ENCODE measurements around the gene OR2AK2. TPM values are rescaled to one million over a fixed set of nuclear protein-coding genes. Genes with fewer than 3 reads are reported as not detected.
A peak's percentile ranks its signal among the peaks of the same experiment; 100 is the strongest.
"Not testable (repeated sequence)": the region's sequence is repeated elsewhere in the genome, so short reads cannot be mapped to it uniquely, and the experiment has no call there.

Gene OR2AK2
- not detected for total RNA-seq
- long read RNA-seq = 0 reads

- intact Hi-C loops (cut with DNase I) = no loop called here
These were observed at the start of gene OR2AK2 for GRCh38 chr1:247964933-247965332. OR2AK2 (plus strand) TSS chr1:247965233; CDS start chr1:247965377, 144 bp downstream.

GRCh38 chr1:247919952-247920351 lies 45.1 kb upstream of the OR2AK2 start, which contains the start of gene OR2T8:
OR2T8 (plus strand) TSS chr1:247920252; CDS start chr1:247921018, 766 bp downstream.
- DNase-seq (ENCODE audit: low spot score) = no peak
- intact Hi-C loops (cut with DNase I) = no loop called here

More at GRCh38 chr1:247964933-247965332, at the start of gene OR2AK2:
- DNase-seq (ENCODE audit: low spot score) = no peak

GRCh38 chr1:247923941-247924340 lies 41.1 kb upstream of the OR2AK2 start:
- no peak for DNase-seq (ENCODE audit: low spot score)
- intact Hi-C loops (cut with DNase I) = no loop called here

GRCh38 chr1:247924868-247925267 lies 40.2 kb upstream of the OR2AK2 start, which contains the start of gene OR2AJ1:
OR2AJ1 (plus strand) TSS chr1:247924889; CDS start chr1:247933769, 8,880 bp downstream.
- intact Hi-C loops (cut with DNase I) = no loop called here
- DNase-seq (ENCODE audit: low spot score) = no peak

- intact Hi-C loops (cut with DNase I) = no loop called here
- no peak for DNase-seq (ENCODE audit: low spot score)
These were observed 31.0 kb upstream of the OR2AK2 start for GRCh38 chr1:247933989-247934388.

- DNase-seq (ENCODE audit: low spot score) = no peak
- intact Hi-C loops (cut with DNase I) = no loop called here
These were observed 29.3 kb upstream of the OR2AK2 start for GRCh38 chr1:247935781-247936180.

- intact Hi-C loops (cut with DNase I) = no loop called here
- DNase-seq (ENCODE audit: low spot score) = no peak
These were observed 28.6 kb upstream of the OR2AK2 start for GRCh38 chr1:247936415-247936814.

GRCh38 chr1:247936965-247937734 lies 27.9 kb upstream of the OR2AK2 start:
- DNase-seq (ENCODE audit: low spot score) = peak; percentile 78
- intact Hi-C loops (cut with DNase I) = not testable (repeated sequence)

GRCh38 chr1:247942624-247943023 lies 22.4 kb upstream of the OR2AK2 start:
- no peak for DNase-seq (ENCODE audit: low spot score)
- intact Hi-C loops (cut with DNase I) = no loop called here

GRCh38 chr1:247948558-247948957 lies 16.5 kb upstream of the OR2AK2 start, which contains the start of gene OR2L8:
OR2L8 (plus strand) TSS chr1:247948858; CDS start chr1:247948858, 0 bp downstream.
- DNase-seq (ENCODE audit: low spot score) = no peak
- intact Hi-C loops (cut with DNase I) = no loop called here

GRCh38 chr1:247953408-247953807 lies 11.6 kb upstream of the OR2AK2 start:
- intact Hi-C loops (cut with DNase I) = no loop called here
- no peak for DNase-seq (ENCODE audit: low spot score)

GRCh38 chr1:247961791-247962190 lies 3.2 kb upstream of the OR2AK2 start:
- intact Hi-C loops (cut with DNase I) = no loop called here
- DNase-seq (ENCODE audit: low spot score) = no peak

GRCh38 chr1:247962911-247963588 lies 2.0 kb upstream of the OR2AK2 start:
- DNase-seq (ENCODE audit: low spot score) = no peak
- intact Hi-C loops (cut with DNase I) = no loop called here

GRCh38 chr1:247966532-247967204 lies 1.6 kb downstream of the OR2AK2 start:
- intact Hi-C loops (cut with DNase I) = no loop called here
- no peak for DNase-seq (ENCODE audit: low spot score)

- intact Hi-C loops (cut with DNase I) = no loop called here
- DNase-seq (ENCODE audit: low spot score) = no peak
These were observed 28.0 kb downstream of the OR2AK2 start for GRCh38 chr1:247992986-247993385.

- intact Hi-C loops (cut with DNase I) = no loop called here
- no peak for DNase-seq (ENCODE audit: low spot score)
These were observed 33.8 kb downstream of the OR2AK2 start for GRCh38 chr1:247998811-247999210.

GRCh38 chr1:248000169-248000568 lies 35.1 kb downstream of the OR2AK2 start:
- no peak for DNase-seq (ENCODE audit: low spot score)
- intact Hi-C loops (cut with DNase I) = no loop called here

GRCh38 chr1:248007778-248008177 lies 42.7 kb downstream of the OR2AK2 start:
- no peak for DNase-seq (ENCODE audit: low spot score)
- intact Hi-C loops (cut with DNase I) = no loop called here

- intact Hi-C loops (cut with DNase I) = no loop called here
- DNase-seq (ENCODE audit: low spot score) = no peak
These were observed 44.6 kb downstream of the OR2AK2 start for GRCh38 chr1:248009681-248010080.

GRCh38 chr1:248013229-248013710 lies 48.2 kb downstream of the OR2AK2 start, which contains the start of gene OR2L5:
OR2L5 (plus strand) TSS chr1:248013660; CDS start chr1:248021948, 8,288 bp downstream.
- intact Hi-C loops (cut with DNase I) = no loop called here
- no peak for DNase-seq (ENCODE audit: low spot score)
